Mesothelial cell of epicardium (in vitro differentiated cells): ENCODE results near the gene DDX51. TPM values are rescaled to one million over a fixed set of nuclear protein-coding genes. Genes with fewer than 3 reads are reported as not detected.
"Not testable (repeated sequence)": the region's sequence is repeated elsewhere in the genome, so short reads cannot be mapped to it uniquely, and the experiment has no call there.

Source experiments
- DNase-seq, 2 experiments: peaks; one replicate each; pipeline ENCODE4 v3.0.0; 2021; ENCODE audit warnings: low spot score in 2 of 2; ENCODE audit not compliant: unreplicated experiment in 2 of 2
- H3K27ac Mint-ChIP-seq: 2 replicates; pipeline ENCODE4 v1.8.0; 2021; ENCODE audit warnings: mixed read lengths
- H3K27me3 Mint-ChIP-seq: 2 replicates; pipeline ENCODE4 v1.8.0; 2021; ENCODE audit warnings: low read depth, mixed read lengths
- H3K36me3 Mint-ChIP-seq: 2 replicates; pipeline ENCODE4 v1.8.0; 2021; ENCODE audit warnings: mixed read lengths
- H3K4me1 Mint-ChIP-seq: 2 replicates; pipeline ENCODE4 v1.8.0; 2021; ENCODE audit warnings: mixed read lengths
- H3K4me3 Mint-ChIP-seq: 2 replicates; pipeline ENCODE4 v1.8.0; 2021; ENCODE audit warnings: mild to moderate bottlenecking, moderate library complexity, mixed read lengths
- H3K9me3 Mint-ChIP-seq: 2 replicates; pipeline ENCODE4 v1.8.0; 2021; ENCODE audit warnings: mixed read lengths
- CTCF ChIP-seq: fragments of 200-600 bp; sonication (generic); IDR thresholded peaks from one replicate; pipeline ENCODE4 v1.5.0; 2021; ENCODE audit warnings: antibody characterized with exemption; ENCODE audit not compliant: unreplicated experiment
- total RNA-seq: library from RNA; stranded (reverse); gene quantifications from 3 replicates; pipeline ENCODE4 v1.2.1, GENCODE V29; 2021

Gene DDX51
- total RNA-seq, 1 donor from 2014 or later: 32.5 TPM

- H3K27ac Mint-ChIP-seq: no peak overlapping the region
- no peaks in the 10 kb centered on the region for H3K9me3 Mint-ChIP-seq
- peaks cover 15% of the 10 kb centered on the region for H3K36me3 Mint-ChIP-seq
- no peaks in the 10 kb centered on the region for H3K27me3 Mint-ChIP-seq
- H3K4me1 Mint-ChIP-seq: no peaks in the 10 kb centered on the region
- no peak overlapping the region for H3K4me3 Mint-ChIP-seq
- no peak for DNase-seq
- TF ChIP-seq CTCF: no peak
These were observed 40.4 kb downstream of the DDX51 start for GRCh38 chr12:132103542-132104308.

DNA sequence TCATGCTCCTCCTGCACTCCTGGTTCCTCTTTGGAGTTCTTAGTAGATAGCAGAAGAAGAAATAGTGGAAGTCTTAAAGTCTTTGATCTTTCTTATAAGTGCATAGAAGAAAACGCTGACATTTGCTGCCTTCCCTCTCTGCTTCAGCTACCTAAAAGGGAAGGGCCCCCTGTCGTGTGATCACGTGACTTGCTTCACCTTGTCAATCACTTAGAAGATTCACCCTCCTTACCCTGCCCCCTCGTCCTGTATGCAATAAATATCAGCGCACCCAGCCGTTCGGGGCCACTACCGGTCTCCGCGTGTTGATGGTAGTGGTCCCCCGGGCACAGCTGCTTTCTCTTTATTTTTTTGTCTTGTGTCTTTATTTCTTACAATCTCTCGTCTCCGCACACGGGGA is 41.0 kb downstream of the DDX51 start:
- H3K4me1 Mint-ChIP-seq, H3K4me3 Mint-ChIP-seq, H3K27ac Mint-ChIP-seq, H3K9me3 Mint-ChIP-seq, DNase-seq, H3K27me3 Mint-ChIP-seq: not testable (repeated sequence)
- H3K36me3 Mint-ChIP-seq: peaks cover 19% of the 10 kb centered on the region

DNA sequence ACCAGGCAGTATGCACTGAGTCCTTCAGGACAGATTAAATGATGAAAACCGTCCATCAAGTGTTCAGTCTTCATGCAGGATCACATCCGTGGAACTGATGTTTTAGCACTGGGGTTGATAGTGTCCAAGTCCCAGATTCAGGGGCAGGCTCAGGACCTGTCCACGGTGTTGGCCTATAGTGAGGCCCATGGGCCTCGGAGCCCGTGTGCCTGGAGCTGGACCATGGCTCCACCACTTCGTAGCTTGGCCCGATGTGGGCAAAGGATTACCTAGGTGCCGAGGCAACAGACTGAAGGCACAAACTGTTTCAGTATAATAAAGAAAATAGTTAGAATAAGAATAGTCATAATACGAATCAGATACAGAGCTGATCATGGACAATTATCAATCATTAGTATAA is 41.8 kb downstream of the DDX51 start:
- Mint-ChIP-seq H3K27ac (no peak overlapping the region), H3K27me3 (no peaks in the 10 kb centered on the region)

GRCh38 chr12:132100306-132101065 is 43.6 kb downstream of the DDX51 start:
- peaks cover 5% of the 10 kb centered on the region for H3K9me3 Mint-ChIP-seq

More for the DNA sequence above, 41.8 kb downstream of the DDX51 start:
- TF ChIP-seq CTCF: no peak
- no peak for DNase-seq
- Mint-ChIP-seq H3K4me1 (no peaks in the 10 kb centered on the region), H3K9me3 (no peaks in the 10 kb centered on the region), H3K36me3 (peaks cover 19% of the 10 kb centered on the region), H3K4me3 (no peak overlapping the region)

DNA sequence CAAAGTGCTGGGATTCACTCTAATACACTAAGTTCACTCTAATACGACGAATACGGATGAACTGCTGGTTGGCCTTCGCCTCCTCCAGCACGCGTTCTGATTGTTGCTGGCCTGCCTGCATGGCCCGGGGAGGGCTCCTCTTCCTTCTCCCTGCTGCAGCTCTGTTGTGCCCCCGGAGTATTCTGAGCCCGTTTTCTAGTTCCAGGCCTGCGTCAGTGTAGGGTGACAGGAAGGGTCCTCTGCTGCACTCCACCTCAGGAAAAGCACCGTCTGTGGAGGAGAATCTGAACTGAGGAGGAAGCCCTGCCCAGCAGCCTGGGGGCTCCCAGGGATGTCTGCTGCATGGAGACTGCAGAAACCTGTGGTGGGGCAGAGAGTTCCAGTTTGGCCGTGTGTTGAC is 44.4 kb downstream of the DDX51 start:
- TF ChIP-seq CTCF: no peak
- no peak overlapping the region for H3K27ac Mint-ChIP-seq
- no peaks in the 10 kb centered on the region for H3K27me3 Mint-ChIP-seq
- DNase-seq: no peak
- H3K4me1 Mint-ChIP-seq: no peaks in the 10 kb centered on the region
- no peak overlapping the region for H3K4me3 Mint-ChIP-seq
- peaks cover 6% of the 10 kb centered on the region for H3K9me3 Mint-ChIP-seq
- H3K36me3 Mint-ChIP-seq: peaks cover 27% of the 10 kb centered on the region

More at GRCh38 chr12:132100306-132101065, 43.6 kb downstream of the DDX51 start:
- no peak for TF ChIP-seq CTCF
- Mint-ChIP-seq H3K27me3 (no peaks in the 10 kb centered on the region), H3K4me3 (no peak overlapping the region), H3K4me1 (no peaks in the 10 kb centered on the region), H3K36me3 (peaks cover 29% of the 10 kb centered on the region), H3K27ac (no peak overlapping the region)
- no peak for DNase-seq
